Dedifferentiated amniotic fluid mesenchymal stem cell (primary cell): ENCODE measurements around the gene PATL1.
A peak's percentile ranks its signal among the peaks of the same experiment; 100 is the strongest.

Source experiments
- DNase-seq: peaks from one replicate; pipeline ENCODE4 v3.0.0-alpha.2; 2016; ENCODE audit errors: extremely low spot score

PATL1 gene

DNA sequence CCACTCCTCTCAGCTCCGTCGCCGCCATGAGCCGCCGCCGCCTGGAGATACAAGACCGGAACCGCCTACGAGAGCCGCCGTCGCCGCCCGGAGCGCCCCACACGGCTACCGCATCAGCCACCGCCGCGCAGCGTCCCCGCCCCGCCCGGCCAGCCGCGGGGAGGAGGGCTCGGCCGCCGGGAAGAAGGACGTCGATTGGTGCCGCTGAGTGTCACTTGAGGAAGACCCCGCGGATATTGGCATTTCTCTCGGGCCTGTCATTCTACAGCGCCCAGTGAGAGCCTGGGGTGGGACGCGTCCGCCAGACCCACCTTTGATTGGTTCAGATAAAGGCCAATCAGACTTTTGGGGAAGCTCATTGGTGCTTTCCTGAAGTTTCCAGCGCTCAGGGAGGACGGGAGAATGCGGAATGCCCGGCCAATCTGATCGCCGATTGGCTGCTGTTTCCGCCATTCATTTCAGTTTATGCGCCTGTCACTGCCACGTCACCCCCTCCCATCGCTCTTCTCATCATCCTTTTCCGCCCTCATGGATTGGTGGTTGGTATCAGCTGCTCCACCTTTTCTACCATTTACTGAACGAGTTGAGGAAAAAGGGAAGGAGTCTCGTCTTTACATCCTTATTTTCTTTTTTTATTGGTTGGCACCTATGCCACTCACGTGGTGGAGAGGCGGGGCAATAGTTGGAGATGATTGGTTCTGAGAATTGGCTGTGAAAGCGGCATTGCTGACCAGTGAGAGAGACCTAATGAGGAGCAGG, 53.0 kb downstream of the PATL1 start, which contains the start of gene OSBP:
OSBP (minus strand) TSS at position 138 of the 759 bp plus-strand sequence; CDS start at position 28, 110 bp downstream.
- DNase-seq = peak; percentile 100

DNA sequence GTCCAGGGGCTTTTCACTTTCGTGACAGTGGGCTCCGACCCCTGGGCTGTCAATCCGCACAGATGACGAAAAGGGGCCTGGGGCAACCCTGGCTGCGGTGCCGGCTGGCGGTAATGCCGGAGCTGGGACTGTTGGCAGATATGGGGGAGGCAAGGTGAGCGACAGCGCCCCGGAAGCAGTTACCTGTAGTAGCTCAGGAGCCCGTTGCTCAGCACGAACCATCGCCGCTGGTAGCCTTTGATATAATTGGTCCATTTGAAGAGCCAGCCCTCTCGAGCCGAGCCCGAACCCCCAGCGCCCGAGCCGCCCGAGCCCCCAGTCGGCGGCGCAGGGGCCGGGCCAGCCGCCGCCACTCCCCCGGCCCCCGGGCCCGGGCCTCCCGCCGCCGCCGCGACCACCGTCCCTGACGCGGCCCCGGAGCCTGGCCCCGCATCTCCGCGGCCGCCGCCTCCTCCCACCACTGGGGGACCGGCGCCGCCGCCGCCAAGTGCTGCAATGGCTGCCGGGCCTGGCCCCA, 53.7 kb downstream of the PATL1 start:
- no peak for DNase-seq

DNA sequence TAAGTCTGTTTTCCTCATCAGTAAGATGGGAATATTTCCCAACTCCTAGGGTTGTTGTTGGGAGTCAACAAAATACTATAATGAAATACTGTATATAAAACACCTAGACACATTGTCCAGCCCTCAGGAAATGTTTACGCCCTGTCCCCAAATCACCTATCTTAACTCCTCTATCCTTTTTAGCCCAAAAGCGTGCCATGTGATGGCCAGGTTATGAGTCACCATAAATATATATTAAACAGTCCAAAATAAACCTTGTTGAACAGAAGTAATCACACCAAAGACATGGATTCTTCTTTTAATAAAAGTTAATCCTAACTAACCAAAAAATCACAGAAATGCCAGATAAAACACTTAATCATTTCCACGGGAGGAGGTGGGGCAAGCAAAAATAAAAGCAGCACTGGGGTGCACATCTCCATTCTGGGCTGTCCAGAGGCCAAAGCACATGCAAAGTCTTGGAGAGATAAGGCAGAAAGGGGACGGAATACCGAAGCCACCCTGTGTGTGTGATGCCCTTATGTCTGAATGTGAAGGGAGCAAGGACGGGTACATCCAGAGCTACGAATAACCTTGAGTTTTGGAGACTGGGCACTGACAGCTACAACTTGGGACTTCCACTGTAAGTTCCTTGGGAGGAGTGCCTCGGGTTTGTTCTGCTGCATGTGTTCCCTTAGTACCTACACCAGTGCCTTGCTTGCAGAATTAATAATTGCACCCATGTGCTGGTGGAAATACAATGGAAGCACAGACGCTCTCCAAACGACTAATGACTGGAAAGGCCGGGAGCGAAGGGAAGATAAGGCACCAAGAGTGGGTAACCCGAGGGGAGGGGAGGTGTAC, 54.3 kb downstream of the PATL1 start:
- no peak for DNase-seq

DNA sequence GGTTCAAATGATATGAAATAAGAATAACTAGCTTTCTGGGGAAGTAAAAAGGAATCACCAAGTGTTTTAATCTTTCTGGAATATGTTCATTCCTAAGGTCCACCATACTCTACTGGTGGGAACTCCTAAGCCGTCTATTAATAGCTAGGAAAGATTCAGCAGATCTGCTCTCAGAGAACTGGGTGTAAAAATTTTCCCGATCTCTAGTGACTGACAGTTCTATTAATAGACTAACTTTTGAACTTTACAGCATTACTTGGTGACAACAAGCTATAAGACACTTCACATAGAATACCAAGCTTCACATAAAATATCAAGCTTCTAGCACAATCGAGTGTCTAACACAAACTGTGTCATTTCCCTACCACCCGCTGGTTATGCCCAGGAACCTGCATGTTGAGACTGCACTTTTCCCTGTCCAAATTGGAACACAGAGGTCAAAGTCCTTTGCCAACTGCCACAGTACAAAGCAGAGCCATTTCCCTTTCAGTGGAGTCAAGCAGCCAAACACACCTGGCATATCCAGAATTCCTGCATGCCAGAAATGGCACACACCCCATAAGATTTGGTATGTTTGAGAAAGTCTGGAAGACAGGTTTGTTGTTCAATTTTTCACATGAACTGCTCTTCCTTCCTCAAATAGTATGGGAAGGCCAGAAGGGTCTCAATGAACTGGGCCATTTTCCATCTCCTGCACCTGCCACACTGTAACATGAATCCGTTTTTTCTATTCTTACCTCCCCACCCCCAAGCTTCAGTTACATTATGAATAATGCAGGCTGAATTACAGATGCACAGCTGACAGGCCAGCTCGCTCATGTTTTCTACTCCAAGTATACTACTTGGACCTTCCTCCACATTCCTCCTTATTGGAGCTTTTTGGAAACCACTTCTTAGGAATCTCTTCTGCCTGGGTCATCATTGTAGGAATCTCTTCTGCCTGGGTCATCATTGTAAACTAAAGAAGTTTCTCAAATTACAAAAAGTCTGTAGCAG, 57.0 kb downstream of the PATL1 start:
- DNase-seq = no peak

DNA sequence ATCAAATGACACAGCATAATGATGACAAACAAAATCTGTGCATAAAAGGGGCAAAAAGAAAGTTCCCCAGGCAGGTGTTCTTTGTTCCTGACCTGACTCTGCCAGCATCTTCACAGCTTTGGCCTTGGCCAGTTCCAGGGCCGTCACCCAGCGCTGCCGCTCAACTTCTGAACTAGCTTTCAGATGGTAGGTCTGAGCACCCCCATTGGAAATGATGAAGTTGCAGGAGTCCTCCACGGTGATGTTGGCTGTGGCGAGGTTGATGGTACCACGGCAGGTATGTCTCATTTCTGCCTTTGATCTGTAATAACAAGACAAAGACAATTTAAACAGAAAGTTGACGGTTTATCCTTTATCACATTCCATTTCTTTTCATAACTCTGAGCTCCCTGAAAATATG, 58.5 kb downstream of the PATL1 start:
- DNase-seq = no peak

DNA sequence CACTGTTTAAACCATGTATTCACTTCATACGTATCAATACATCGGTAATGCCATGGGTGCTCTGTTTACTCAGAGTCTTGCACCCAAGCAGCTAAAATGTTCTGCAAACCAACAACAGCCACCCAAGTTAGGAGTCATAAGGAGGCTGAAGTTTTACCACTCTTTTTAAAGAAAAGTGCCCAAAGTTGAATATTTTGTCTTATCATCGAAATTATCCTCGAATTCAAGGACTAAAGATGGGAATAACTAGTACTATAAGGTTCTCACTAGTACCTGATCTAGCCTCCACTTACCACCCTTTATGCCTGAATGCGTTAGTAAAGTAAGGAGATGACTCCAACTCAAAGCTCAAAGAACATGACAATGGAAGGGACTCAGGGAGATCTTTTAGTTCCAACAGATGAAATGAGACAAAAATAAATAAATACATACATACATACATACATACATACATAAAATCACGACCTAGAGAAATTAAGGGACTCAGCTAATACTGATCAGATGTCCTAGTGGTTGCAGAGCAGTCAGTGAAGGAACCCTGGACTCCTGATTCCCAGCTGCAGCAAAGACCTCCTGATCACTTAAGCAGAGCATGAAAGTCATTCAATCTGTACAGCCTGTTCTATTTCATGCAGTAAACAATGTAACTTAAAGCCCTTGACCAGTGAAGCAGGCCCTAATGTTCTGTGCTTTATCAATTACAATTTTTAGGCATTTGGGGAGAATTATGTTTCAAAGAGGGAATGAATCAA, 61.0 kb downstream of the PATL1 start:
- DNase-seq = no peak

DNA sequence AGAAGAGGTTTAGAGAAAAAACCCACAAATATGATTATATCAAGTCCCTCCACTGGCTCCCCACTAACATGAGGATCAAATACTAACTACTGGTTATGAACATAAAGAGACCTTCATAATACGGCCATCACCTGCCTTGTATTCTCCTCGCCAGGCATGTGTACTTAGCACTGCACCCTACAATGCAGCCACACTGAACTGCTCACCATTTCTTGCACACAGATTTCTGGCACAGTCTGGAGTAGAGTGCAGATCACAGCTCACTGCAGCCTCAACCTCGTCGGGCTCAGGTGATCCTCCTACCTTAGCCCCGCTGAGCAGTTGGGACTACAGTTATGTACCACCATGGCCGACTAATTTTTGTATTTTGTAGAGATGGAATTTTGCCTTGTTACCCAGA, 66.4 kb downstream of the PATL1 start:
- DNase-seq = no peak

DNA sequence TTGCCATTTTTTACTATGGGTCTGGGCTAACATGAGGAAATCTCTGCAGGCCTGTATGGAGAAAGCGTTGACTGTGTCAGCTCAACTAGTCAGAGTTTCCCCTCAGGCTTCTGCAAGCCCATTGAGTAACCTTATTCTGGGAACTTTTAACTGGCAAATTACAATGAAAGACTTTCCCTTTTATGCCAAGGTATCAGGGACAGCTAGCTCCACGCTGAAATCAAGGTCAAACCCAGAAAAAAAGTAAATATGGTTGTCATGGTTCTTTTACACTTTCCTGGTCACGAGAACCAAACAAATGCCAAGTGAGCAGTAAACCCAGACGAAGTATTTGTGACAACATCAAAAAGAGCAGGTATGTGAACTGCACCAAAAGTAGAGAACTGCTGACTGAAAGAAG, 67.0 kb downstream of the PATL1 start:
- no peak for DNase-seq

DNA sequence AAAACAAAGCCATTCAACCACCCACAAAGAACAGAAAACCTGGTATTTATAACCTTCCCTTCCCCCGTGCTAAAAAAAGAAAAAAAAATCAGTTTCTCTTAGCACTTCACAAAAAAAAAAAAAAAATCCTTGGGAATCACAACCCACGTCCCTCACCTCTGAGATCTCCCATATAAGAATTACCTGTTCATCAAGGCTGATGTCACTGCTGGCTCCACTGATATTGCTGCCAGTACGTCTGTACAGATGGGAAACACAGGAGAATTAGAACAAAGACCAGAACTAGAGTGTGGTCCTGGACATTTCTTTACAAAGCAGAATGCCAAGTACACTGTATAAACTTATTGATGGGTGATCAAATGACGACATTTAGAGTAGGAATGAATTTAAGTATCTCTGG, 68.2 kb downstream of the PATL1 start:
- no peak for DNase-seq

DNA sequence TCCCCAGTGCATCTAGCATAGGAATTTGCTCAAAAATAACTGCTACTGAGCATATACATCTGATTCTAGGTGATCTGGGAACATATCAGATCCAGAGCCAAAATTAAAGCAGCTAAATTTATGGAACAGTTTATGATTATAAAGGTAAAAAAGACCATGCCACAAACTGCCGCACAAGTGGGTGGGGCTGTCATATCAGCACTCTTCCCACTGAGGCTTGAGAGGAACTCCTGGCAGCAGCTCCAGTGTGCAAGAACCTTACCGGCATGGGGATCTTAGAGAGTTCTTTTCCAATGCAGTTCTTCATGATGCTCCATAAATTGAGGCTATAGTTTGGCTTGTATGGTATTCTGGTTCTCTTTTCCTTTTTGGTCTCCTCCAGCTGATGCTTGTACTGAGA, 68.6 kb downstream of the PATL1 start:
- no peak for DNase-seq

DNA sequence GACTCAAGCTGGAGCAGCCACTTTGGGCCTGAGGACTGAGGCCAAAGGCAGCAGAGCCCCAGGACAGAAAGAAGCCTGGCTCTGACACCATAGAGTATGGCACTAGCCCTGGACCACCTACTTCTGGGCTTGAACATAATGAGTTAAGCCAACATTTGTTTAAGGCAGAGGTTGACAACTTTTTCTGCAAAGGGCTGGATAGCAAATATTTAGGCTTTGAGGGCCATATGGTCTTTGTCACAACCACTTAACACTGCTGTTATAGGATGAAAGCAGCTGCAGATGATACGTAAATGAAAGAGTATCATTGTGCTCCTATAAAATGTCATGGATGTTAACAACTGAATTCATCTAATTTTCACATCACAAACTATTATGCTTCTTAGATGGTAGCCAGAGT, 69.9 kb downstream of the PATL1 start:
- no peak for DNase-seq
